NCI-H774 (cell line): ENCODE measurements around the gene WDFY1.
"Not testable (repeated sequence)": the region's sequence is repeated elsewhere in the genome, so short reads cannot be mapped to it uniquely, and the experiment has no call there.

Experiments used
- DNase-seq: peaks from one replicate; lab custom pipeline; 2025; lab: John Stamatoyannopoulos, UW

The WDFY1 gene

DNA sequence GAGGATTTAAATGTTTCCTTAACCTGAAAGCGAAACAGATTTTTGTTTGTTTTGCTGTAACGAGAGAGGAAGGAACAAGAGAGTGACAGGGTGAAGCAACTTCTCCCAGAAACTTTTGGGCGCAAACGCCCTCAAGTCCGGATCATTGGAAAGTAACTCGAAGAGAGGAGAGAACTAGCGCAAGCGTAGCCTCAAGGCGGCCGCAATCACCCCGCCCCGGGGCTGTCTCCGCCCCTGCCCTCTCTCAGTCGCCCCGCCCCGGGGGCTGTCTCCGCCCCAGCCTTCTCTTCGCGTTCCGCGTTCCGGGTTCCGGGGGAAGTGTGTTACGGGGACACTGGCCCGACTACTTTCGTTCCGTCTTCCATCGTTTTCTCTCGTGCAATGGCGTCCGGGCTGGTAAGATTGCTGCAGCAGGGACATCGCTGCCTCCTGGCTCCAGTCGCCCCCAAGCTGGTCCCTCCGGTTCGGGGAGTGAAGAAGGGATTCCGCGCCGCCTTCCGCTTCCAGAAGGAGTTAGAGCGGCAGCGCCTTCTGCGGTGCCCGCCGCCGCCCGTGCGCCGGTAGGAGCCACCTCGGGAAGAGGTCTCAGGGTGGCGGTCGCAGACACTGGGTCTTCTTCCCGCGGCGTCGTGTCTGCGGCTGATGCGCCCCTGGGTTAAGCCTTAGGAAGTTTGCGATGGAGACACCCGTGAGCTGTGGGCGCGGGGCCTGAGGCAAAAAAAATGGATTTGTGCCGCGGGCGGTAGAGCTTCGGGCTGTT lies 12.1 kb upstream of the WDFY1 start, which contains the start of gene MRPL44:
Gene MRPL44, plus strand, starts transcription at position 372 of the 760 bp plus-strand sequence. Its CDS starts 10 bp downstream, at position 382.
- DNase-seq, result peak; percentile 92

DNA sequence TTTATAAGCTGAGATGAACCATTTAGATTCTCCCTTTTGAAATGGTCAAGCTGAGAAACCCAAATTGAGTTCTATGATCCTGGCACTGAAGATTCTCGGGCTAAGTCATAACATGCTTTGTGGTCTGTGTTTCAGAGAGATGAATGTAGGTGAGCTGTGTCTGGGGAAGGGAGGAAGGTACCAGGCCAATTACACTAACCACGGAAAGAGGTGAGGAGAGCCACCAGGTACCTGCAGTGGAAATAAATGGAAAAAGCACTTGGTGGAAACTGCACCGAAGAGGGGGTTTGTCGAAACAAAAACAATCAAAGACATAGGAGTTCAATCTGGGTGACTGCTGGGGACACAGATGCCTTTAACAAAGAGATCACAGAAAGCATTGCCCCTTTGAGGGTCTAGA lies 11.2 kb upstream of the WDFY1 start:
- no peak for DNase-seq

- no peak for DNase-seq
Observed at GRCh38 chr2:223954401-223954800, 9.3 kb upstream of the WDFY1 start.

- peak; percentile 9 for DNase-seq
Observed at GRCh38 chr2:223952280-223952968, 7.3 kb upstream of the WDFY1 start.

DNA sequence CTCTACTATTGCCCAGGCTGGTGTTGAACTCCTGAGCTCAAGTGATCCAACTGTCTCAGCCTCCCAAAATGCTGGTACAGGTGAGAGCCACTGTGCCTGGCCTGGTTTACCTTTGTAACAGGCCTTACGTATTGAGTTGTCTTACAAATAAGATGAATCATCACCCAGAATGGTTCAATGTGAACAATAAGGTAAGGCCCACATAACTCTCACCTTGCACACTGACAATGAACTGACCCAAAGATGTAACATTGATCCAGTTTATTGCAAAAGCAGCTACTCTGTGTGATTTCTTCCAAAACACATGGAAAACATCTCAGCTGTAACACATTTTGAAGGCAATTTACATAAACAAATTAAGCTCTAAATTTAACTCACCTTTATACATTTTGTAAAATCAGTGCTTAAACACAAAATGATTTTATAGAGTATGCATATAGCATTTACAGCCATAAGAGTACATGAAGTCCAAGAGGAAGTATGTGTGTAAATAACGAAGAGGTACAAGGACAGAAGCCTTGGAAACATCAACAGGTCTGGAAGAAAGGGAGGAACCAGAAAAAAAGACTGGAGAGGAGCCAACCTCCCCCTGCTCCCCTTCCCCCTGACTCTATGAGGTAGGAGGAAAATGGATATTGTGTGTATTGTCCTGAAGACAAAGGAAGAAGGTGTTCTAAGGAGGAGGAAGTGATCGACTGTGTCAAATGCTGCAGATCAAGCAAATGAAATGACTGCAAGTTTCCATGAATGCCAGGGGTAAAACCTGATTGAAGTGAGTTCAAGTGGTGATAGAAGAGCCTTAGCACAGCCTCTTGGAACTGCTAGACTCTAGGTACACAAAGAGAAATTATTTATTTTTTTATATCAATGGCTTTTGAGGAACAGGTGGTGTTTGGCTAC lies 5.6 kb upstream of the WDFY1 start:
- no peak for DNase-seq

GRCh38 chr2:223949241-223949840 lies 4.2 kb upstream of the WDFY1 start:
- DNase-seq, result no peak

DNA sequence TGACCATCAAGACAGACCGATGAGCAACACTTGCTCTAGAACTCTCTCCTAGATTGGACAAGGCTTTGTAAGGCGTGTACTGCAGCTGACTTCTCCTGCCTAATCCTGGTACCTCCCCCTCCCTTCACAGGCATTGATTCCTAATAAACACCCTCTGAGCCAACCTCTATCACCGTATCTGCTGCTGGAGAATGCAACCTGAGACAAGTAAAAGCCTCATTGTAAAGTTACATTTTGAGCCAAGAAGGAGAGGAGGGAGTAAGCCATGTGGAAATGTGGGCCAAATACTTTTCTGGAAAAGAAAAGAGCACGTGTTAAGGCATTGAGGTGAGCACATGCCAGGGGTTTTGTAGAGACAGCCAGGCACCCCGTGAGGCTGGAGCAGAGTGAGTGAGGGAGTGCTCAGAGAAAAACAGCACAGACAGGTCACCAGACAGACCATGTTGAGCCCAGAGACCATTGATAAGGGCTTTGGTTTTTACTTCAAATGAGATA lies 2.6 kb upstream of the WDFY1 start:
- DNase-seq, result no peak

- no peak for DNase-seq
Observed at GRCh38 chr2:223945755-223946154, 620 bp upstream of the WDFY1 start.

GRCh38 chr2:223944166-223944702 lies 901 bp downstream of the WDFY1 start:
- no peak for DNase-seq

- no peak for DNase-seq
Observed at GRCh38 chr2:223943561-223944008, 1.6 kb downstream of the WDFY1 start.

- no peak for DNase-seq
Observed at GRCh38 chr2:223943135-223943534, 2.0 kb downstream of the WDFY1 start.

- no peak for DNase-seq
Observed at GRCh38 chr2:223941579-223942277, 3.4 kb downstream of the WDFY1 start.

DNA sequence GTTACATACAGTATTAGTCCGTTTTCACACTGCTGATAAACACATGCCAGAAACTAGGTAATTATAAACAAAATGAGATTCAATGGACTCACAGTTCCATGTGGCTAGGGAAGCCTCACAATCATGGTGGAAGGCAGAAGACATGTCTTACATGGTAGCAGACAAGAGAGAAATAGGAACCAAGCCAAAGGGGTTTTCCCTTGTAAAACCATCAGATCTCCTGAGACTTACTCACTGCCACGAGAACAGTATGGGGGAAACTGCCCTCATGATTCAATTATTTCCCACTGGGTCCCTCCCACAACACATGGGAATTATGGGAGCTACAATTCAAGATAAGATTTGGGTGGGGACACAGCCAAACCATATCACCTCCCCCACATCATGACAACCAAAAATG lies 5.7 kb downstream of the WDFY1 start:
- DNase-seq, result not testable (repeated sequence)

DNA sequence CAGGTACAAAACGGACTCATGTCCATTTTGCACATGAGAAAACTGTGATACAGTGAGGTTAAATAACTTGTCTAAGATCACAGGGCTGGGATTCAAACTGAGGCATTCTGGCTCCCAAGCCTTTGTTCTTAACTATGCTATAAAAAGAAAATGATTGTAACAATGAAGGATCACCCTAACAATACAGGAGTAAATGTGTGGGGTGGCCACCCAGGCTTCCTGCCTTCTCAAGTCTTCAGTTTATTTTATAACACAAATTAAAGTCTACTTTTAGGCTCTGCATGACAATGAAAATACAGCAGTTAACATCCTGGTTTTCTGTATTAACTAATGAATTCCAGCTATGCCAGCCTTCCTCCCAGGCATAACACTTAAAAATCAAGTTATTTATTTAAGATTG lies 7.6 kb downstream of the WDFY1 start:
- no peak for DNase-seq

DNA sequence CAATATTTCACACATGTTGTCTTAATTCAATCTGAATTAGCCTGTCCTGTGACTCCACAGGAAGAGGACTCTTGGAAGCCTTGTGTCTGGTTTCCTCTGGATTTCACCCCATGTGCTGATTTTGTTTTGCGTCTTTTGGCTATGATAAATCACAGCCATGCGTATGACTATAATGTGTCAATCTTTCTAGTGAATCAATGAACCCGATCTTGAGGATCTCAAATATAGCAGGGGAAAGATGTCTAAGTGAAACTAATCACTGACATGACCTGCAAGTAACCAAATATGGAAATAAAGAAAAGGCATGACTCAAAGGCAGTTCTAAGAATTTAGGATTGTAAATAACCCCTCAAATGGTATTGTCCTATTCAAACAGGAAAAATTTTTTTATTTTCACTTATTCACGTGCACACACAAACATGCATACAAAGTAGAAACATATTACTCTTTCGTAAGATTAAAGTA lies 8.2 kb downstream of the WDFY1 start:
- no peak for DNase-seq

DNA sequence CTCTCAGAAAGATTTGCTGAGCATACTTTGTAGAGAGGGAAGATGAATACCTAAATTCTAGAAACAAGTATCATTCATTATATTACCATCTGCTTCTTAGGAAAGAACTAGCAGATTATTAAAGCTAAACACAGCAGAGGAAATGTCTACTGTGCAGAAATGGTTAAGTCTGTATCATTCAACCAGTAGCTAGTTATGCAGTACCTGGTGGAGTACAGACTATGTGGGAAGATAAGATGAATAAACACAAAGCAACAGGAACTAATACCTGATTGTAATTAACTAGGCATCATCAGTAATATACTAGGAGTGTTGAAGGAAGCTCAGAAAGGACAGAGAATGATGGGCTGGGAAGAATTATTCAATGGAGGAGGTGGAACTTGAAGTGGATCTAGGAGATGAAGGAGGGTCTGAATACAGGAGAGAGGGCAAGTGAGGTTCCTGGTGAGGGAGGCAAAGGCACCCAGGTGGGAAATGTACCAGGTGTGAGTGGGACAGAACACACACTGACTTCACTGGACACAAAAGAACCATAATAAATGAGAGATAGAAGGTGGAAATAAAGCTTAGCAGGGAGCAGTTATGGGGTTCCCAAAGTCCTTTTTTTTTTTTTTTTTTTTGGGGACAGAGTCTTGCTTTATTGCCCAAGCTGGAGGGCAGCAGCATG lies 9.5 kb downstream of the WDFY1 start:
- DNase-seq, result no peak

GRCh38 chr2:223934870-223935269 lies 10.3 kb downstream of the WDFY1 start:
- DNase-seq, result no peak

GRCh38 chr2:223932816-223933800 lies 12.0 kb downstream of the WDFY1 start:
- no peak for DNase-seq
